MM.1S (cell line): Measurements from ENCODE around the gene BPIFA3.

ENCODE experiments used
- CTCF ChIP-seq: fragments of 300-600 bp; sonication (generic); IDR thresholded peaks from 2 replicates; pipeline ENCODE4 v1.5.1; 2016; ENCODE audit warnings: antibody characterized with exemption, low read length, mixed read lengths
- EZH2 ChIP-seq: fragments of 300-600 bp; sonication (generic); optimal IDR thresholded peaks from 2 replicates; pipeline ENCODE3; 2017; ENCODE audit warnings: low read depth, mild to moderate bottlenecking, antibody characterized with exemption, low read length, mixed read lengths
- EZH2phosphoT487 ChIP-seq: fragments of 300-600 bp; sonication (generic); IDR thresholded peaks from 2 replicates; pipeline ENCODE4 v1.6.1; 2018; ENCODE audit warnings: antibody characterized with exemption, low read length

GRCh38 chr20:33273117-33273851, 56.1 kb downstream of the BPIFA3 start:
- no peak for TF ChIP-seq CTCF
- no peak for TF ChIP-seq EZH2
- TF ChIP-seq EZH2phosphoT487: no peak
